ENCODE measurements around the gene MCM7. TPM values are rescaled to one million over a fixed set of nuclear protein-coding genes. Genes with fewer than 3 reads are reported as not detected.

Gene MCM7
- total and polyA plus RNA-seq, 2 of the 13 experiments (the other 11 are each of a cell fraction or from before 2014, with no cell fraction given), result 84.5 to 214 TPM

DNA sequence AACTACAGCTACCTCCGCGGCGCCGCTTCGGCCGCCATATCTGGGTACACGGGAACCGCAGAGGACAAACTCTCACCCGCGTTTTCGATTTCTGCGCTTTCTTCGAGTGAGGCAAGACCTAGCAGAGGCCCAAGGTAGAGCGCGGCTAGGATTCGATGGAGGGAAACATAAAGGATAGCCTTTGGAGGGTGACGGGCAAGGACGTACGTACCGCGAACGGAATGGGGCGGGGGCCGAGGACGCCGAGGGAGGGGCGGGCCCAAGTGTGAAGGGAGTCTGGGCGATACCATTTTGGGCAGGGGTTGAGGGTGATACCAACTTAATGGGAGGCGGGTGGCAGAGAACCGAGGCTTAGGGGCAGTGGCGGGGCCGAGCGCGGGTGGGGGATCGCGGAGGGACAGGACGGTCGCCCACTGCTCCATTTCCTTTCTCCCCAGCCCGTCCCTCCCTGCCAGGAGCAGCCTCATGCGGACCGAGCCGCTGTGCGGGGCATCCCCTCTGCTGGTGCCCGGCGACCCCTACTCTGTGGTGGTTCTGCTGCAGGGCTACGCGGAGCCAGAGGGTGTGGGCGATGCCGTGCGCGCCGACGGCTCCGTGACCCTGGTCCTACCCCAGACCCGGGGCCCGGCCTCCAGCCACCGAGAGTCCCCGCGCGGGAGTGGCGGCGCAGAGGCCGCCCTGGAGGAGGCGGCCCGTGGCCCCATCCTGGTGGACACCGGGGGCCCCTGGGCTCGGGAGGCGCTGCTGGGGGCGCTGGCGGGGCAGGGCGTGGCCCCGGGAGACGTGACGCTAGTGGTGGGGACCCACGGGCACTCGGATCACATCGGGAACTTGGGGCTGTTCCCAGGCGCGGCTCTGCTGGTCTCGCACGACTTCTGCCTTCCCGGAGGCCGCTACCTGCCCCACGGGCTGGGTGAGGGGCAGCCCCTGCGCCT is 26.0 kb upstream of the MCM7 start, which contains the start of gene MBLAC1 (continued):
- TF ChIP-seq, protein P1, sequence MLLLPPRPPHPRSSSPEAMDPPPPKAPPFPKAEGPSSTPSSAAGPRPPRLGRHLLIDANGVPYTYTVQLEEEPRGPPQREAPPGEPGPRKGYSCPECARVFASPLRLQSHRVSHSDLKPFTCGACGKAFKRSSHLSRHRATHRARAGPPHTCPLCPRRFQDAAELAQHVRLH (CRISPR knock-in tag; IDR thresholded peaks at IDR 0.05; ENCODE audit: borderline replicate concordance, low read depth), result peak; percentile 64; the same call in 1 of the 2 replicates
- no peak for TF ChIP-seq MTA1 (CRISPR knock-in tag; IDR thresholded peaks at IDR 0.05; ENCODE audit: borderline replicate concordance)
- peak; percentile 81; the same call in 1 of the 2 replicates for TF ChIP-seq ZNF589 (CRISPR knock-in tag; conservative IDR thresholded peaks at IDR 0.05)
- TF ChIP-seq DMAP1 (CRISPR knock-in tag; IDR thresholded peaks at IDR 0.05), result peak; percentile 51; the same call in 1 of the 2 replicates
- TF ChIP-seq, protein P2, sequence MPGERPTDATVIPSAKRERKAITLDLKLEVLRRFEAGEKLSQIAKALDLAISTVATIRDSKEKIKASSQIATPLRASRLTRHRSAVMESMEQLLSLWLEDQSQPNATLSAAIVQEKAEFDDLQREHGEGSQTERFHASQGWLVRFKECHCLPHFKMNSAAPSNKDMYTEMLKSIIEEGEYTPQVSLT (CRISPR knock-in tag; IDR thresholded peaks at IDR 0.05; ENCODE audit: borderline replicate concordance, low read depth), result no peak
- TF ChIP-seq KMT2B (CRISPR knock-in tag; IDR thresholded peaks at IDR 0.05), result peak; percentile 80
- no peak for TF ChIP-seq NFE2 (CRISPR knock-in tag; IDR thresholded peaks at IDR 0.05)
- TF ChIP-seq KLF6 (CRISPR knock-in tag; IDR thresholded peaks at IDR 0.05), result no peak
- 0 out of 2 replicates have a peak, but pooled peaks have one; percentile 47 for TF ChIP-seq NFATC3 (CRISPR knock-in tag; IDR thresholded peaks at IDR 0.05)
- 0 out of 2 replicates have a peak, but pooled peaks have one; percentile 52 for TF ChIP-seq ZNF264 (CRISPR knock-in tag; IDR thresholded peaks at IDR 0.05)
- peak; percentile 94 for TF ChIP-seq BHLHE40 (IDR thresholded peaks at IDR 0.05; ENCODE audit: low read length)
- TF ChIP-seq, protein P3, sequence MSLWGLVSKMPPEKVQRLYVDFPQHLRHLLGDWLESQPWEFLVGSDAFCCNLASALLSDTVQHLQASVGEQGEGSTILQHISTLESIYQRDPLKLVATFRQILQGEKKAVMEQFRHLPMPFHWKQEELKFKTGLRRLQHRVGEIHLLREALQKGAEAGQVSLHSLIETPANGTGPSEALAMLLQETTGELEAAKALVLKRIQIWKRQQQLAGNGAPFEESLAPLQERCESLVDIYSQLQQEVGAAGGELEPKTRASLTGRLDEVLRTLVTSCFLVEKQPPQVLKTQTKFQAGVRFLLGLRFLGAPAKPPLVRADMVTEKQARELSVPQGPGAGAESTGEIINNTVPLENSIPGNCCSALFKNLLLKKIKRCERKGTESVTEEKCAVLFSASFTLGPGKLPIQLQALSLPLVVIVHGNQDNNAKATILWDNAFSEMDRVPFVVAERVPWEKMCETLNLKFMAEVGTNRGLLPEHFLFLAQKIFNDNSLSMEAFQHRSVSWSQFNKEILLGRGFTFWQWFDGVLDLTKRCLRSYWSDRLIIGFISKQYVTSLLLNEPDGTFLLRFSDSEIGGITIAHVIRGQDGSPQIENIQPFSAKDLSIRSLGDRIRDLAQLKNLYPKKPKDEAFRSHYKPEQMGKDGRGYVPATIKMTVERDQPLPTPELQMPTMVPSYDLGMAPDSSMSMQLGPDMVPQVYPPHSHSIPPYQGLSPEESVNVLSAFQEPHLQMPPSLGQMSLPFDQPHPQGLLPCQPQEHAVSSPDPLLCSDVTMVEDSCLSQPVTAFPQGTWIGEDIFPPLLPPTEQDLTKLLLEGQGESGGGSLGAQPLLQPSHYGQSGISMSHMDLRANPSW (CRISPR knock-in tag; IDR thresholded peaks at IDR 0.05; ENCODE audit: borderline replicate concordance), result 0 out of 2 replicates have a peak, but pooled peaks have one; percentile 15
- no peak for TF ChIP-seq ZNF572 (CRISPR knock-in tag; IDR thresholded peaks at IDR 0.05)
- peak; percentile 83 for TF ChIP-seq TAF15 (IDR thresholded peaks at IDR 0.05; ENCODE audit: low read depth, low read length, poor library complexity, severe bottlenecking)
- no peak; the same call in 1 of the 2 replicates for TF ChIP-seq ZBTB20 (CRISPR knock-in tag; IDR thresholded peaks at IDR 0.05; ENCODE audit: borderline replicate concordance, low read depth)
- no peak for TF ChIP-seq ZNF672 (CRISPR knock-in tag; IDR thresholded peaks at IDR 0.05)
- no peak for TF ChIP-seq ZSCAN22 (CRISPR knock-in tag; IDR thresholded peaks at IDR 0.05)
- peak; percentile 61; the same call in 1 of the 2 replicates for TF ChIP-seq KDM5A (IDR thresholded peaks at IDR 0.05; ENCODE audit: borderline replicate concordance, low read length)
- no peak for TF ChIP-seq KAT2B (IDR thresholded peaks at IDR 0.05; ENCODE audit: borderline replicate concordance, low read depth, low read length)
- TF ChIP-seq RBM39 (IDR thresholded peaks at IDR 0.05; ENCODE audit: low read depth, low read length, poor library complexity, severe bottlenecking), result peak; percentile 18
- 0 out of 2 replicates have a peak, but pooled peaks have one; percentile 8 for TF ChIP-seq TSC22D2 (CRISPR knock-in tag; IDR thresholded peaks at IDR 0.05; ENCODE audit: borderline replicate concordance)
- TF ChIP-seq ZNF670 (CRISPR knock-in tag; IDR thresholded peaks at IDR 0.05; ENCODE audit: borderline replicate concordance), result peak; percentile 96
- TF ChIP-seq, protein P4, sequence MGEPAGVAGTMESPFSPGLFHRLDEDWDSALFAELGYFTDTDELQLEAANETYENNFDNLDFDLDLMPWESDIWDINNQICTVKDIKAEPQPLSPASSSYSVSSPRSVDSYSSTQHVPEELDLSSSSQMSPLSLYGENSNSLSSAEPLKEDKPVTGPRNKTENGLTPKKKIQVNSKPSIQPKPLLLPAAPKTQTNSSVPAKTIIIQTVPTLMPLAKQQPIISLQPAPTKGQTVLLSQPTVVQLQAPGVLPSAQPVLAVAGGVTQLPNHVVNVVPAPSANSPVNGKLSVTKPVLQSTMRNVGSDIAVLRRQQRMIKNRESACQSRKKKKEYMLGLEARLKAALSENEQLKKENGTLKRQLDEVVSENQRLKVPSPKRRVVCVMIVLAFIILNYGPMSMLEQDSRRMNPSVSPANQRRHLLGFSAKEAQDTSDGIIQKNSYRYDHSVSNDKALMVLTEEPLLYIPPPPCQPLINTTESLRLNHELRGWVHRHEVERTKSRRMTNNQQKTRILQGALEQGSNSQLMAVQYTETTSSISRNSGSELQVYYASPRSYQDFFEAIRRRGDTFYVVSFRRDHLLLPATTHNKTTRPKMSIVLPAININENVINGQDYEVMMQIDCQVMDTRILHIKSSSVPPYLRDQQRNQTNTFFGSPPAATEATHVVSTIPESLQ (CRISPR knock-in tag; conservative IDR thresholded peaks at IDR 0.05), result no peak
- TF ChIP-seq TOE1 (CRISPR knock-in tag; IDR thresholded peaks at IDR 0.05), result no peak

All from HepG2 (cell line).